GM12875 (cell line): Measurements from ENCODE around the gene ARID2.

Source experiments
- H3K4me3 ChIP-seq: one replicate; pipeline ENCODE4 v1.5.1; 2011; ENCODE audit warnings: low read depth, low read length, control low read depth
- TF ChIP-seq, protein P1 (sequence below): IDR thresholded peaks from 2 replicates; pipeline ENCODE4 v1.5.1; 2011; ENCODE audit warnings: low read depth, mild to moderate bottlenecking, control low read depth, inconsistent platforms, low read length, moderate library complexity, borderline replicate concordance; ENCODE audit not compliant: insufficient read depth

ARID2 gene

DNA sequence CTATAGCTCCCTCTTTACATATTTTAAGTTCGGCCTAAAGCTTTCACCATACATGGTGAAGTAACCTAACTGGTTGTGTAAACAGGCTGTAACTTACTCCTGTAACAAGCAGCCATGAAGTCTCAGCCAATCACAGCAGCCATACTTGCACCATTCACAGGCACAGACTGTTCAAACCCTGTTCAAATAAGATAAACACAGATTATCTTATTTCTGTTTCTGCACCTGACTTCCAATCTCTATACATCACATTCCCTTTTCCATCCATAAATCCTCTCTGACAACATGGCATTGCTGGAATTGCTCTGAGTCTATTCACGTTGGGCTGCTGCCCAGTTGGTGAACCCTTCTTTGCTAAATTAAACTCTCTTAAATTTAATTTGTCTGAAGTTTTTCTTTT, 34.5 kb upstream of the ARID2 start:
- no peak overlapping the region for H3K4me3 ChIP-seq
- TF ChIP-seq, protein P1, sequence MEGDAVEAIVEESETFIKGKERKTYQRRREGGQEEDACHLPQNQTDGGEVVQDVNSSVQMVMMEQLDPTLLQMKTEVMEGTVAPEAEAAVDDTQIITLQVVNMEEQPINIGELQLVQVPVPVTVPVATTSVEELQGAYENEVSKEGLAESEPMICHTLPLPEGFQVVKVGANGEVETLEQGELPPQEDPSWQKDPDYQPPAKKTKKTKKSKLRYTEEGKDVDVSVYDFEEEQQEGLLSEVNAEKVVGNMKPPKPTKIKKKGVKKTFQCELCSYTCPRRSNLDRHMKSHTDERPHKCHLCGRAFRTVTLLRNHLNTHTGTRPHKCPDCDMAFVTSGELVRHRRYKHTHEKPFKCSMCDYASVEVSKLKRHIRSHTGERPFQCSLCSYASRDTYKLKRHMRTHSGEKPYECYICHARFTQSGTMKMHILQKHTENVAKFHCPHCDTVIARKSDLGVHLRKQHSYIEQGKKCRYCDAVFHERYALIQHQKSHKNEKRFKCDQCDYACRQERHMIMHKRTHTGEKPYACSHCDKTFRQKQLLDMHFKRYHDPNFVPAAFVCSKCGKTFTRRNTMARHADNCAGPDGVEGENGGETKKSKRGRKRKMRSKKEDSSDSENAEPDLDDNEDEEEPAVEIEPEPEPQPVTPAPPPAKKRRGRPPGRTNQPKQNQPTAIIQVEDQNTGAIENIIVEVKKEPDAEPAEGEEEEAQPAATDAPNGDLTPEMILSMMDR: no peak

DNA sequence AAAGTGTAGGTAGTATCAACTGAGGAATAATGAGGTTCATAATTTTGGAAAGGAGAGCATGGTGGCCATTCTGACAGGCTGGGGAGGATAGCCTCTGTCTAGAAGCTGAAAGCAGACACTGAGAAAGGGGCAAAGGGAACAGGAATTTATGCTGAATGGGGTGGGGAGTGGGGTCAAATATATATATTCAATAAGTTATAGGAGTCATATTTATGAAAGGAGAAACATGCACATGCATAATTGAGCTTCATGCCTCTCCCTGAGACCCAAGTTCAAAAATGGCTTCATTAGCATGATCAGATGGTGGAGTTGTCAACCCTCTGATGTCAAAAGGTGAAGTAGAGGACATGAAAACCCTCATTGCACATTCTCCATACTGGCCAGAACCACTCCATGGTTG, 33.9 kb upstream of the ARID2 start:
- TF ChIP-seq, protein P1: no peak
- no peak overlapping the region for H3K4me3 ChIP-seq

DNA sequence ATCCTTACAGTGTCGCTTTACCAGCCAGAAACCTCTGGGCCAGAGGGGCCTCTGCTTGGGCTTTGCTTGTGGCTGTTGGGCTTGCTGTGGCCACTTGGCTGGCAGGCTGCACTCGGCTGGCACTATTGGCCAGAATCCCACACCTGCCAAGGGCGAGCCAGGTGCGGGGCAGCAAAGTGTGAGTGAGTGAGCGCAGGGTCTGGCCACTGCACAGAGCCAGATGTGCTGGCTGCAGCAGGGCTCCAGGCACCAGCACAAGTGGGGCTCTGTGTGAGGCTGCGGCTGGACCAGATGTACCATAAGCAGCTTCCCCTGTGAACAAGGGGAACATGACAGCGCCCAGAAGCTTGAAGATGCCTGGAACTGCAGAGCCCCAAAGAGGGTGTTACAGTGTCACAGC, 33.5 kb upstream of the ARID2 start:
- no peak overlapping the region for H3K4me3 ChIP-seq
- TF ChIP-seq, protein P1: no peak

DNA sequence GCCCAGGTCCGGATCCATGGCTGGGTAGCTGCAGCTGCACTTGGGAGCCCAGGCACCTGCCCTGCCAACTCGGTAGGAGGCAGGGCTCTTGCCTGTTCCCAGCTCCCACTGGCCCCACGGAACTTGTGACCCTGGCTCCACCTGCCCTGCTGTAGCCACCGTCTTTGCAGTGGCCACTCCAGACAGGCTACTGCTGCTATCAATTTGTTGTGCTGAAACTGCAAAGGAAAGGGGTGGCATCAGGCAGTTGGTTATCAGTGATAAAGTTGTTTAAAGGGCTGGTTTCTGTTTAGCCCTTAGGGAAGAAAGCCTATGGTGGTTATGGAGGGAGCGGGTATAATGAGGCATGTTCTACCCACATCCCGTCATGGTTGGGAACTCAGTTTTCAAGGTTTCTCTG, 32.1 kb upstream of the ARID2 start:
- H3K4me3 ChIP-seq: no peak overlapping the region
- TF ChIP-seq, protein P1: no peak

DNA sequence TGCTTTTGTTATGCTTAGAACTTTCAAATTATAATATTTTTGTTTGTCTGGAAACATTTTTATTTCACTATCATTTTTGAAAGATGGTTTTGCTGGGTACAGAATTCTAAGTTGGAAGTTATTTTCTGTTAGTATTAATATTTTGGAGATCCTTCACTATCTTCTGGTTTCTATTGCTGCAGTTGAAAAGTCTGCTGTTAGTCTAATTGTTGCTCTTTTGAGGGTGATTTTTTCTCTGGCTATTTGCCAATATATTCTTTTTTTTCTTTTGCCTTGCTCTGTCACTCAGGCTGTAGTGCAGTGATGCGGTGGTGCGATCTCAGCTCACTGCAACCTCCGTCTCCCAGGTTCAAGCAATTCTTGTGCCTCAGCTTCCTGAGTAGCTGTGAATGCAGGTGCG, 28.2 kb upstream of the ARID2 start:
- TF ChIP-seq, protein P1: no peak

DNA sequence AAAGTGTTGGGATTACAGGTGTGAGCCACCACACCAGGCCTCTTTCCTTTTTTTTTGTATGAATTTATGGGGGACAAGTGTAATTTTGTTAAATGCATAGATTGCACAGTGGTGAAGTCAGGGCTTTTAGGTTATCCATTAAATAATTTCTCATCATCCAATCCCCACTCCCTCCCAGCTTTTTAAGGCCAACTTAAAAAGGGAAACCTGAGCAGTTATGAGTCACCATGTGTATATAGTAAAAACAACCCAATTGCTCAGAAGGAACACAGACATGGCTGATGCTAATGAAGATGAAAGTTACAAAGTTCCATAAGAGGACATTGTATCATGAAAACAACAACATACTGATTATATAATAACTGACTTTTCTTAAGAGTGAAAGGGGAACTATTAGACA, 25.6 kb upstream of the ARID2 start:
- H3K4me3 ChIP-seq: no peak overlapping the region
- TF ChIP-seq, protein P1: no peak

More for the DNA sequence above, 28.2 kb upstream of the ARID2 start:
- no peak overlapping the region for H3K4me3 ChIP-seq

DNA sequence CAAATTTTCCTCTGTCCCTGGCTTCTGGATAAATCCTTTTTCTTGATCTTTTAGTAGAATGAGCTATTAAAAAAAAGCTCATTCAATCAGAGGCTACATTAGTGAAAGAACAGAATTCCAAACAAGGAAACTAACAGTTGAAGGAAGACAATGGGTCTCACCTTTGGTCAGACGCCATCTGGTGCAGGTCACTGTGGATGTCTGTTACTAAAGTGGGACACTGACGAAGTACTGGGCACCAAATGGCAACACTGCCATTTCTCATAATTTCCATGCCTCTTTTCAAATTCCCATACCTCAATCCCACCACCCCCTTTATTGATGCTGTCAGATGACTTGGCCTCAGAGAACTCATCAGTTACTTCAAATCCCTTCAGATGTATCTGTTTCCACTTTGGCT, 24.5 kb upstream of the ARID2 start:
- TF ChIP-seq, protein P1: no peak
- no peak overlapping the region for H3K4me3 ChIP-seq
